ENCODE measurements around the gene VPS8. TPM values are rescaled to one million over a fixed set of nuclear protein-coding genes. Genes with fewer than 3 reads are reported as not detected.
A peak's percentile ranks its signal among the peaks of the same experiment; 100 is the strongest.

Gene VPS8
- total and polyA plus RNA-seq, 2 of the 13 experiments (the other 11 are each of a cell fraction or from before 2014, with no cell fraction given) = 14.2 to 35.1 TPM

DNA sequence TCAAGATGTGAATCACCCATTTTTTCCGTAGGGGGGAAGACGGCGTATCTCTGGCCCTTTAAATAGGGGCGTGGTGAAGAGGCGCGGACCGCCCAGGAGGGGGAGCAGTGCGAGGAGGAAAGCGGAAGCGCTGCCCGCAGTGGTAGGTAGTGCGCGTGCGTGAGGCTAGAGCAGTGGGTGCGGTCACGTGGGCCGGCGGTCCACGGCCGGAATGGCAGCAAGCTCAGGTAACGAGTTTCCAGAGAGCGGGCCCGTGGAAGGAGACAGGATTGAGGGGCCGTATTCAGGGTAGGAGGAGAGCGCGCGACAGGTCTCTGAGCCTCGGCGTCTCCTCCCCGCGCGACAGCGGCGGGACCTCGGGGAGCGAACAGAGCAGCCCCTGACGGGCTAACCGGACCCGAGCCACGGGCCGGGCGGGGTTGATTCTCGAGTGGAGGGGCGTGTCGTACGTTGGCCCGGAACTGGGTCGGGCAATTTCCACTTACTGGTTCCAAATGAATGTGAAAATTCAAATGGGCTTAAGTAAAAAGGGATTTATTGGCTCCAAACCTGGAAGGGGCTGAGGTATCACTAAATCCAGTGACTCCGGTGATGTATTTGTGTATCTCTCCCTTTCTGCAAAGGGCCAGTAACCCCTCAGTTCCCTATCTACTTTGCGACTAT, at the start of gene VPS8 (continued):
- no peak for TF ChIP-seq ATF4 (CRISPR knock-in tag; IDR thresholded peaks at IDR 0.05)
- 0 out of 2 replicates have a peak, but pooled peaks have one; percentile 33 for TF ChIP-seq ZNF343 (CRISPR knock-in tag; IDR thresholded peaks at IDR 0.05)
- TF ChIP-seq, protein P1, sequence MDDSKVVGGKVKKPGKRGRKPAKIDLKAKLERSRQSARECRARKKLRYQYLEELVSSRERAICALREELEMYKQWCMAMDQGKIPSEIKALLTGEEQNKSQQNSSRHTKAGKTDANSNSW (CRISPR knock-in tag; IDR thresholded peaks at IDR 0.05; ENCODE audit: borderline replicate concordance) = no peak
- no peak for TF ChIP-seq ZNF570 (CRISPR knock-in tag; IDR thresholded peaks at IDR 0.05; ENCODE audit: borderline replicate concordance)
- TF ChIP-seq NONO (IDR thresholded peaks at IDR 0.05) = no peak
- no peak for TF ChIP-seq NONO (CRISPR knock-in tag; conservative IDR thresholded peaks at IDR 0.05)
- no peak for TF ChIP-seq ZNF841 (CRISPR knock-in tag; IDR thresholded peaks at IDR 0.05; ENCODE audit: borderline replicate concordance)
- TF ChIP-seq ZNF282 (IDR thresholded peaks at IDR 0.05; ENCODE audit: partially characterized antibody) = no peak
- TF ChIP-seq GPN1 (CRISPR knock-in tag; IDR thresholded peaks at IDR 0.05; ENCODE audit: borderline replicate concordance) = no peak
- no peak for TF ChIP-seq PPARG (CRISPR knock-in tag; conservative IDR thresholded peaks at IDR 0.05)
- TF ChIP-seq SMARCE1 (IDR thresholded peaks at IDR 0.05; ENCODE audit: borderline replicate concordance) = no peak
- no peak for TF ChIP-seq ZNF556 (CRISPR knock-in tag; IDR thresholded peaks at IDR 0.05; ENCODE audit: borderline replicate concordance)
- no peak for TF ChIP-seq ADNP (CRISPR knock-in tag; IDR thresholded peaks at IDR 0.05)
- peak; percentile 30; the same call in 1 of the 2 replicates for TF ChIP-seq REPIN1 (CRISPR knock-in tag; IDR thresholded peaks at IDR 0.05; ENCODE audit: borderline replicate concordance, low read depth)
- TF ChIP-seq SRF (IDR thresholded peaks at IDR 0.05; ENCODE audit: low read depth, low read length) = no peak
- TF ChIP-seq CAMTA2 (CRISPR knock-in tag; IDR thresholded peaks at IDR 0.05; ENCODE audit: borderline replicate concordance) = no peak
- TF ChIP-seq KAT8 (CRISPR knock-in tag; IDR thresholded peaks at IDR 0.05) = peak; percentile 88
- TF ChIP-seq ZNF792 (CRISPR knock-in tag; IDR thresholded peaks at IDR 0.05) = 0 out of 2 replicates have a peak, but pooled peaks have one; percentile 25
- no peak for TF ChIP-seq ONECUT2 (CRISPR knock-in tag; IDR thresholded peaks at IDR 0.05)
- no peak for TF ChIP-seq SP1 (IDR thresholded peaks at IDR 0.05)
- peak; percentile 98 for TF ChIP-seq SP1 (CRISPR knock-in tag; IDR thresholded peaks at IDR 0.05)
- no peak for TF ChIP-seq HCFC1 (IDR thresholded peaks at IDR 0.05; ENCODE audit: low read depth, low read length)
- TF ChIP-seq NFKBIZ (CRISPR knock-in tag; IDR thresholded peaks at IDR 0.05) = no peak
- no peak for TF ChIP-seq ZNF468 (CRISPR knock-in tag; IDR thresholded peaks at IDR 0.05)
- TF ChIP-seq ZNF644 (CRISPR knock-in tag; IDR thresholded peaks at IDR 0.05; ENCODE audit: low read depth) = no peak
- TF ChIP-seq ZC3H13 (CRISPR knock-in tag; IDR thresholded peaks at IDR 0.05) = no peak
- TF ChIP-seq, protein P2, sequence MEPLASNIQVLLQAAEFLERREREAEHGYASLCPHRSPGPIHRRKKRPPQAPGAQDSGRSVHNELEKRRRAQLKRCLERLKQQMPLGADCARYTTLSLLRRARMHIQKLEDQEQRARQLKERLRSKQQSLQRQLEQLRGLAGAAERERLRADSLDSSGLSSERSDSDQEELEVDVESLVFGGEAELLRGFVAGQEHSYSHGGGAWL (CRISPR knock-in tag; IDR thresholded peaks at IDR 0.05) = peak; percentile 81; the same call in 1 of the 2 replicates
- TF ChIP-seq, protein P3, sequence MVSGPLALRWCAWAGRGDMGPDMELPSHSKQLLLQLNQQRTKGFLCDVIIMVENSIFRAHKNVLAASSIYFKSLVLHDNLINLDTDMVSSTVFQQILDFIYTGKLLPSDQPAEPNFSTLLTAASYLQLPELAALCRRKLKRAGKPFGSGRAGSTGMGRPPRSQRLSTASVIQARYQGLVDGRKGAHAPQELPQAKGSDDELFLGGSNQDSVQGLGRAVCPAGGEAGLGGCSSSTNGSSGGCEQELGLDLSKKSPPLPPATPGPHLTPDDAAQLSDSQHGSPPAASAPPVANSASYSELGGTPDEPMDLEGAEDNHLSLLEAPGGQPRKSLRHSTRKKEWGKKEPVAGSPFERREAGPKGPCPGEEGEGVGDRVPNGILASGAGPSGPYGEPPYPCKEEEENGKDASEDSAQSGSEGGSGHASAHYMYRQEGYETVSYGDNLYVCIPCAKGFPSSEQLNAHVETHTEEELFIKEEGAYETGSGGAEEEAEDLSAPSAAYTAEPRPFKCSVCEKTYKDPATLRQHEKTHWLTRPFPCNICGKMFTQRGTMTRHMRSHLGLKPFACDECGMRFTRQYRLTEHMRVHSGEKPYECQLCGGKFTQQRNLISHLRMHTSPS (CRISPR knock-in tag; IDR thresholded peaks at IDR 0.05; ENCODE audit: low read depth) = no peak
- TF ChIP-seq ZNF510 (CRISPR knock-in tag; IDR thresholded peaks at IDR 0.05; ENCODE audit: low read depth) = peak; percentile 84; the same call in 1 of the 2 replicates
- peak; percentile 49; the same call in 1 of the 2 replicates for TF ChIP-seq KDM3A (CRISPR knock-in tag; IDR thresholded peaks at IDR 0.05; ENCODE audit: low read depth)
- TF ChIP-seq TBX2 (CRISPR knock-in tag; IDR thresholded peaks at IDR 0.05; ENCODE audit: borderline replicate concordance) = peak; percentile 55; the same call in 1 of the 2 replicates

All from HepG2 (cell line).